Measurements from ENCODE around the gene TMEM132C.

GRCh38 chr12:128521981-128522380 lies 255.0 kb downstream of the TMEM132C start:
- TF ChIP-seq CTCF (IDR thresholded peaks at IDR 0.05; ENCODE audit: extremely low read depth in 1 of 2, insufficient read depth in 1 of 2, low read depth in 1 of 2, low read length in 2 of 2) = no peak
- TF ChIP-seq EZH2 (IDR thresholded peaks at IDR 0.05; ENCODE audit: borderline replicate concordance, low read depth, low read length, severe bottlenecking) = no peak
- no peak for TF ChIP-seq POLR2AphosphoS5 (IDR thresholded peaks at IDR 0.05; ENCODE audit: insufficient read depth, low read depth, low read length)

All from endothelial cell of umbilical vein (primary cell).